ENCODE results near the gene RNASEH2B. TPM values are rescaled to one million over a fixed set of nuclear protein-coding genes. Genes with fewer than 3 reads are reported as not detected.

RNASEH2B gene
- total and polyA plus RNA-seq, 2 donors: 187 to 349 TPM

DNA sequence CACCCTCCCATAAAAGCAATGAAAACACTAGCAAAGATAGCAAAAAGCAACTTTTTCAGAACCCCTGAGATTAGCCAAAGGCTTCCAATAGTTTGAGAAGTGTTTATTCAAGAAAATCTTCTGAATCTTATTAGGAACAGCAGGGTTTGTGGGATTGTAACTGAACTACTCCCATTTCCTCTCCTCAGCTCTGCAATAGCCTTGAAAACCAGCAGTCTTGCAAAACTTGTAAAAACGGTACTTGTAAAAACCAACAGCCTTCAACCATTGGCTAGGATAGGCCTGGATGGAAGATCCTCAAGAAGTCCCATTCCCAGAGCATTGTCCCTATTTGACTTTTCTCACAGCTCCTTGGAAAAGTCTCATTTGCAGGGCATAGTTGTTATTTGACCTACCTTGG, 12.1 kb downstream of the RNASEH2B start:
- DNase-seq (ENCODE audit: low read depth in 6 of 9, low spot score in 9 of 9): no peak
- no peaks in the 10 kb centered on the region for H3K27me3 ChIP-seq (ENCODE audit: control insufficient read depth in 2 of 2, insufficient read depth in 1 of 2, low read length in 1 of 2)
- peaks cover 5 to 9% of the 10 kb centered on the region in 2 donors for H3K9me3 ChIP-seq (ENCODE audit: control insufficient read depth in 2 of 2, insufficient read depth in 1 of 2, low read length in 1 of 2)
- peaks cover 9 to 37% of the 10 kb centered on the region in 2 donors for H3K36me3 ChIP-seq (ENCODE audit: control insufficient read depth in 2 of 2, insufficient read depth in 2 of 2, low read length in 1 of 2)
- H3K4me1 ChIP-seq (ENCODE audit: control insufficient read depth in 2 of 2, insufficient read depth in 2 of 2, low read length in 2 of 2): peaks cover 17 to 19% of the 10 kb centered on the region in 2 donors
- no peak overlapping the region for H3K27ac ChIP-seq (ENCODE audit: low read depth in 1 of 2, low read length in 1 of 2)
- H3K4me3 ChIP-seq (ENCODE audit: low read length in 2 of 2): no peak overlapping the region
- WGBS: 98% methylated on average over 1 of the region's 1 CpG

- 100% methylated on average over 1 of the region's 1 CpG for WGBS
- Histone ChIP-seq H3K27me3 (ENCODE audit: control insufficient read depth in 2 of 2, insufficient read depth in 1 of 2, low read length in 1 of 2) (no peaks in the 10 kb centered on the region), H3K27ac (ENCODE audit: low read depth in 1 of 2, low read length in 1 of 2) (no peak overlapping the region), H3K4me1 (ENCODE audit: control insufficient read depth in 2 of 2, insufficient read depth in 2 of 2, low read length in 2 of 2) (peaks cover 4 to 10% of the 10 kb centered on the region in 2 donors), H3K4me3 (ENCODE audit: low read length in 2 of 2) (no peak overlapping the region), H3K9me3 (ENCODE audit: control insufficient read depth in 2 of 2, insufficient read depth in 1 of 2, low read length in 1 of 2) (peaks cover 5 to 9% of the 10 kb centered on the region in 2 donors), H3K36me3 (ENCODE audit: control insufficient read depth in 2 of 2, insufficient read depth in 2 of 2, low read length in 1 of 2) (peaks cover 9 to 28% of the 10 kb centered on the region in 2 donors)
- DNase-seq (ENCODE audit: low read depth in 6 of 9, low spot score in 9 of 9): no peak
These were observed 13.7 kb downstream of the RNASEH2B start for GRCh38 chr13:50923272-50923671.

DNA sequence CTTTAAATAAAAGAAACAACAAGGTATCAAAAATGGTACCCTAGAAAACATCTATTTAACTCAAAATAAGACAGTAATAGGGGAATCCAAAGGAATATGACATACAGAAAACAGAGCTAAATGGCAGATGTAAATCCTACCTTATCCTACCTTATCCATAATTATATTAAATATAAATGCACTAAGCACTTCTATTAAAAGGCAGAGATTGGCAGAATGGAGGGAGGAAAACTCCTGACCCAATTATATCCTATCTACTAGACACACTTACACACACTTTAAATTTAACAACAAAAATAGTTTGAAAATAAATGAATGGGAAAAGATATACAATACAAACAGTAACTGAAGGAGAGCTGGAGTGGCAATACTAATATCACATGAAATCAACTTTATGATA, 14.4 kb downstream of the RNASEH2B start:
- Histone ChIP-seq H3K9me3 (ENCODE audit: control insufficient read depth in 2 of 2, insufficient read depth in 1 of 2, low read length in 1 of 2) (peaks cover 5 to 9% of the 10 kb centered on the region in 2 donors), H3K4me1 (ENCODE audit: control insufficient read depth in 2 of 2, insufficient read depth in 2 of 2, low read length in 2 of 2) (peaks cover 5 to 9% of the 10 kb centered on the region in 2 donors), H3K4me3 (ENCODE audit: low read length in 2 of 2) (no peak overlapping the region), H3K36me3 (ENCODE audit: control insufficient read depth in 2 of 2, insufficient read depth in 2 of 2, low read length in 1 of 2) (peaks cover 9 to 32% of the 10 kb centered on the region in 2 donors), H3K27me3 (ENCODE audit: control insufficient read depth in 2 of 2, insufficient read depth in 1 of 2, low read length in 1 of 2) (no peaks in the 10 kb centered on the region), H3K27ac (ENCODE audit: low read depth in 1 of 2, low read length in 1 of 2) (no peak overlapping the region)
- no peak for DNase-seq (ENCODE audit: low read depth in 6 of 9, low spot score in 9 of 9)

- WGBS: 92% methylated on average over 2 of the region's 2 CpGs
- Histone ChIP-seq H3K27ac (ENCODE audit: low read depth in 1 of 2, low read length in 1 of 2) (no peak overlapping the region), H3K4me1 (ENCODE audit: control insufficient read depth in 2 of 2, insufficient read depth in 2 of 2, low read length in 2 of 2) (peaks cover 9% of the 10 kb centered on the region in 2 donors), H3K27me3 (ENCODE audit: control insufficient read depth in 2 of 2, insufficient read depth in 1 of 2, low read length in 1 of 2) (no peaks in the 10 kb centered on the region), H3K36me3 (ENCODE audit: control insufficient read depth in 2 of 2, insufficient read depth in 2 of 2, low read length in 1 of 2) (peaks cover 20 to 49% of the 10 kb centered on the region in 2 donors), H3K9me3 (ENCODE audit: control insufficient read depth in 2 of 2, insufficient read depth in 1 of 2, low read length in 1 of 2) (peaks cover 1 to 4% of the 10 kb centered on the region in 2 donors), H3K4me3 (ENCODE audit: low read length in 2 of 2) (no peak overlapping the region)
- DNase-seq (ENCODE audit: low read depth in 6 of 9, low spot score in 9 of 9): no peak
These were observed 18.1 kb downstream of the RNASEH2B start for GRCh38 chr13:50927701-50928100.

- peaks cover 24 to 53% of the 10 kb centered on the region in 2 donors for H3K36me3 ChIP-seq (ENCODE audit: control insufficient read depth in 2 of 2, insufficient read depth in 2 of 2, low read length in 1 of 2)
- H3K27me3 ChIP-seq (ENCODE audit: control insufficient read depth in 2 of 2, insufficient read depth in 1 of 2, low read length in 1 of 2): no peaks in the 10 kb centered on the region
- 88% methylated on average over 2 of the region's 2 CpGs for WGBS
- H3K27ac ChIP-seq (ENCODE audit: low read depth in 1 of 2, low read length in 1 of 2): no peak overlapping the region
- no peak overlapping the region for H3K4me3 ChIP-seq (ENCODE audit: low read length in 2 of 2)
- DNase-seq (ENCODE audit: low read depth in 6 of 9, low spot score in 9 of 9): no peak
- peaks cover 9% of the 10 kb centered on the region in 2 donors for H3K4me1 ChIP-seq (ENCODE audit: control insufficient read depth in 2 of 2, insufficient read depth in 2 of 2, low read length in 2 of 2)
- H3K9me3 ChIP-seq (ENCODE audit: control insufficient read depth in 2 of 2, insufficient read depth in 1 of 2, low read length in 1 of 2): peaks cover 1 to 4% of the 10 kb centered on the region in 2 donors
These were observed 18.5 kb downstream of the RNASEH2B start for GRCh38 chr13:50928102-50928501.

GRCh38 chr13:50928659-50929462, 19.3 kb downstream of the RNASEH2B start:
- Histone ChIP-seq H3K36me3 (ENCODE audit: control insufficient read depth in 2 of 2, insufficient read depth in 2 of 2, low read length in 1 of 2) (peaks cover 28 to 58% of the 10 kb centered on the region in 2 donors), H3K4me3 (ENCODE audit: low read length in 2 of 2) (no peak overlapping the region), H3K4me1 (ENCODE audit: control insufficient read depth in 2 of 2, insufficient read depth in 2 of 2, low read length in 2 of 2) (peaks cover 9% of the 10 kb centered on the region in 2 donors), H3K27me3 (ENCODE audit: control insufficient read depth in 2 of 2, insufficient read depth in 1 of 2, low read length in 1 of 2) (no peaks in the 10 kb centered on the region), H3K27ac (ENCODE audit: low read depth in 1 of 2, low read length in 1 of 2) (no peak overlapping the region), H3K9me3 (ENCODE audit: control insufficient read depth in 2 of 2, insufficient read depth in 1 of 2, low read length in 1 of 2) (peaks cover 1 to 4% of the 10 kb centered on the region in 2 donors)
- no peak for DNase-seq (ENCODE audit: low read depth in 6 of 9, low spot score in 9 of 9)
- WGBS: 64% methylated on average over 3 of the region's 3 CpGs

DNA sequence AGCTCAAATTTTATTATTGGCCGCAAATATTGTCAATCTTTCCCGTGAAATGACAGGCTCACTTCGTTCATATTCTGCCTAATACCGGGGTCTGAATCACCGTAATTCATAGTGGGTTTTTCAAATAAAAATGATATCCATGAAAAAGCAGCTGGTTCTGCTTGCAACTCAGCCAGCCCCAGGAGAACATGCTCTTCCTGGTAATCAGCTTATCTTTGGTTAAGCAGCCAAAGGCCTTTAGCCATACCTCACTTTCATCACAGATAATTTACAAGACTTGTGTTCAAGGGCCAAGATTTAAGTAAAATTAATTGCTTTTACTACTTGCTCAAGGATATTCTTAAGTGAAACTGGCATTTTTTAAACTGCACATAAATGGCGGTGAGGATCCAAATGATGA, 22.5 kb downstream of the RNASEH2B start:
- peaks cover 58 to 84% of the 10 kb centered on the region in 2 donors for H3K36me3 ChIP-seq (ENCODE audit: control insufficient read depth in 2 of 2, insufficient read depth in 2 of 2, low read length in 1 of 2)
- 89% methylated on average over 6 of the region's 6 CpGs for WGBS
- no peak for DNase-seq (ENCODE audit: low read depth in 6 of 9, low spot score in 9 of 9)
- H3K4me1 ChIP-seq (ENCODE audit: control insufficient read depth in 2 of 2, insufficient read depth in 2 of 2, low read length in 2 of 2): peaks cover 5 to 9% of the 10 kb centered on the region in 2 donors
- H3K9me3 ChIP-seq (ENCODE audit: control insufficient read depth in 2 of 2, insufficient read depth in 1 of 2, low read length in 1 of 2): peaks cover 0 to under 1% of the 10 kb centered on the region in 2 donors
- H3K4me3 ChIP-seq (ENCODE audit: low read length in 2 of 2): no peak overlapping the region
- no peaks in the 10 kb centered on the region for H3K27me3 ChIP-seq (ENCODE audit: control insufficient read depth in 2 of 2, insufficient read depth in 1 of 2, low read length in 1 of 2)
- H3K27ac ChIP-seq (ENCODE audit: low read depth in 1 of 2, low read length in 1 of 2): no peak overlapping the region

DNA sequence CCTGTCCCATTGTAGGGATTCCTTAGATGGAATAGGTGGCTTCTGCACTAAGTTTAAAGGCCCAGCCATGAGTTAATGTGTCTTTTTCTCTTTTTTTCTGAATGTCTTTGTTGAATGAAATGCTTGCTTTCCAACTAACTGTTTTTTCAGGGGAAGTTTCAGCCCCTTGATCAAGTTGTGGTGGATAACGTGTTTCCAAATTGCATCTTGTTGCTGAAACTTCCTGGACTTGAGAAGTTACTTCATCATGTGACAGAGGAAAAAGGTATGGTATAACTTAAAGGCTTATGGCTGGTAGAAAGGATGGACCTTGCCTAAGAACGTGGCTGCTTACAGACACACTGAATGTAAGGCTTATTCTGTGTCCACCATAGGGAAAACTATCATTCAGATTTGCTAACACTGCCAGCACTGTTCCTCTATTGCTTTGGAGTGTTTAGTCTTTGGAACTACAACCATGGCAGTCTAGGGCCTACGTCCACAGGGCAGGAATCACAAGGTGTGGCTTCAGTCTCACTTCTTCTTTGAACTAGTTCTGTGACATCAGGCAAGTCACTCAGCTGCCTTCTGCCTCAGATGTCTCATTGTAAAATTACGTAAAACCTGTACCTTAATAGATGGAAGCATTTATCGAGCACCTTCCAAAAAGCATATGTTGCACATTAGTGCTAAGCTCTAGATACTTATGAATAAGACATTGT, 25.3 kb downstream of the RNASEH2B start:
- DNase-seq (ENCODE audit: low read depth in 6 of 9, low spot score in 9 of 9): no peak
- Histone ChIP-seq H3K27ac (ENCODE audit: low read depth in 1 of 2, low read length in 1 of 2) (no peak overlapping the region), H3K9me3 (ENCODE audit: control insufficient read depth in 2 of 2, insufficient read depth in 1 of 2, low read length in 1 of 2) (peaks cover 1 to 3% of the 10 kb centered on the region in 2 donors), H3K36me3 (ENCODE audit: control insufficient read depth in 2 of 2, insufficient read depth in 2 of 2, low read length in 1 of 2) (peaks cover 67 to 90% of the 10 kb centered on the region in 2 donors), H3K4me1 (ENCODE audit: control insufficient read depth in 2 of 2, insufficient read depth in 2 of 2, low read length in 2 of 2) (peaks cover 0 to 1% of the 10 kb centered on the region in 2 donors), H3K27me3 (ENCODE audit: control insufficient read depth in 2 of 2, insufficient read depth in 1 of 2, low read length in 1 of 2) (no peaks in the 10 kb centered on the region), H3K4me3 (ENCODE audit: low read length in 2 of 2) (no peak overlapping the region)
- WGBS: 96% methylated on average over 5 of the region's 5 CpGs

GRCh38 chr13:50936679-50937078, 27.1 kb downstream of the RNASEH2B start:
- Histone ChIP-seq H3K9me3 (ENCODE audit: control insufficient read depth in 2 of 2, insufficient read depth in 1 of 2, low read length in 1 of 2) (peaks cover 1 to 3% of the 10 kb centered on the region in 2 donors), H3K4me3 (ENCODE audit: low read length in 2 of 2) (no peak overlapping the region), H3K4me1 (ENCODE audit: control insufficient read depth in 2 of 2, insufficient read depth in 2 of 2, low read length in 2 of 2) (no peaks in the 10 kb centered on the region), H3K27ac (ENCODE audit: low read depth in 1 of 2, low read length in 1 of 2) (no peak overlapping the region), H3K27me3 (ENCODE audit: control insufficient read depth in 2 of 2, insufficient read depth in 1 of 2, low read length in 1 of 2) (no peaks in the 10 kb centered on the region), H3K36me3 (ENCODE audit: control insufficient read depth in 2 of 2, insufficient read depth in 2 of 2, low read length in 1 of 2) (peaks cover 64 to 89% of the 10 kb centered on the region in 2 donors)
- 96% methylated on average over 2 of the region's 2 CpGs for WGBS
- no peak for DNase-seq (ENCODE audit: low read depth in 6 of 9, low spot score in 9 of 9)
